B cell (primary cell): ENCODE results near the gene FEM1B. TPM values are rescaled to one million over a fixed set of nuclear protein-coding genes. Genes with fewer than 3 reads are reported as not detected.

ENCODE experiments used
- ATAC-seq: fragments of 200-7000 bp; cut with Tn5 transposase; one replicate; pipeline ENCODE4 v1.10.0; 2021; ENCODE audit warnings: low read depth, mild to moderate bottlenecking, moderate number of reproducible peaks, moderate library complexity
- CTCF ChIA-PET: fragments of 350-600 bp; sonication (Branson Sonifier 250); formaldehyde crosslinking; loops from one replicate; lab custom pipeline; 2021; ENCODE audit warnings: antibody characterized with exemption, inconsistent platforms; lab: Charles Lee
- POLR2A ChIA-PET: fragments of 350-600 bp; sonication (Branson Sonifier 250); formaldehyde crosslinking; loops from one replicate; lab custom pipeline; 2021; ENCODE audit warnings: antibody characterized with exemption; lab: Charles Lee
- DNase-seq: peaks from one replicate; pipeline ENCODE4 v3.0.0; 2013
- H2AFZ ChIP-seq: 2 replicates; pipeline ENCODE4 v1.6.1; 2012; ENCODE audit warnings: mild to moderate bottlenecking, low read depth, low read length; ENCODE audit not compliant: insufficient read depth, poor library complexity, severe bottlenecking
- H3K27ac ChIP-seq, 2 donors: 1 replicate in 1 of 2; 2 replicates in 1 of 2; pipeline ENCODE4 v1.5.1; 2012 to 2013; ENCODE audit warnings: low read length in 2 of 2, mild to moderate bottlenecking in 2 of 2, moderate library complexity in 1 of 2
- H3K27me3 ChIP-seq, 4 experiments: fragments of 200-600 bp in 1 of 4; sonication (generic) in 1 of 4; replicated peaks in 1 of 4; 1 replicate in 2 of 4; 2 replicates in 2 of 4; pipeline versions ENCODE4 v1.6.1 to v1.7.0; 2013 to 2016; ENCODE audit warnings: low read length in 3 of 4, mild to moderate bottlenecking in 2 of 4, mixed read lengths in 1 of 4, moderate library complexity in 1 of 4; ENCODE audit not compliant: insufficient read depth in 4 of 4, control insufficient read depth in 3 of 4; ENCODE audit errors: control extremely low read depth in 1 of 4
- H3K36me3 ChIP-seq, 2 experiments: replicated peaks in 1 of 2; 1 replicate in 1 of 2; 2 replicates in 1 of 2; pipeline versions ENCODE4 v1.6.1 to v1.7.1; 2013; ENCODE audit warnings: low read length in 1 of 2; ENCODE audit not compliant: insufficient read depth in 2 of 2, control insufficient read depth in 1 of 2; ENCODE audit errors: control extremely low read depth in 1 of 2, extremely low read depth in 1 of 2
- H3K4me1 ChIP-seq, 2 donors: fragments of 200-600 bp in 1 of 2; sonication (generic) in 1 of 2; 1 replicate in 1 of 2; 2 replicates in 1 of 2; pipeline versions ENCODE4 v1.5.1 to v1.6.1; 2013 to 2017; ENCODE audit warnings: low read length in 2 of 2; ENCODE audit not compliant: control insufficient read depth in 2 of 2, insufficient read depth in 2 of 2
- H3K4me2 ChIP-seq: replicated peaks from 2 replicates; pipeline ENCODE3; 2012; ENCODE audit warnings: mild to moderate bottlenecking, low read depth, low read length; ENCODE audit not compliant: poor library complexity, severe bottlenecking
- H3K4me3 ChIP-seq, 5 experiments: fragments of 200-600 bp in 1 of 5; sonication (generic) in 1 of 5; 1 replicate in 3 of 5; 2 replicates in 2 of 5; pipeline versions ENCODE4 v1.5.1 to v1.7.0; 2011 to 2016; ENCODE audit warnings: low read length in 4 of 5, mild to moderate bottlenecking in 4 of 5, low read depth in 2 of 5, control low read depth in 1 of 5, moderate library complexity in 1 of 5; ENCODE audit not compliant: insufficient read depth in 1 of 5; ENCODE audit errors: control extremely low read depth in 1 of 5, extremely low read depth in 1 of 5
- H3K79me2 ChIP-seq: fragments of 200-600 bp; sonication (generic); one replicate; pipeline ENCODE4 v1.6.0; 2016; ENCODE audit warnings: low read length; ENCODE audit not compliant: control insufficient read depth, insufficient read depth
- H3K9ac ChIP-seq: fragments of 200-600 bp; sonication (generic); 2 replicates; pipeline ENCODE4 v1.6.1; 2017; ENCODE audit warnings: mild to moderate bottlenecking, low read length, moderate library complexity
- H3K9me3 ChIP-seq, 3 donors: one replicate each; pipeline versions ENCODE4 v1.6.1 to v1.7.1; 2013; ENCODE audit warnings: low read length in 2 of 3; ENCODE audit not compliant: control insufficient read depth in 2 of 3, insufficient read depth in 1 of 3; ENCODE audit errors: control extremely low read depth in 1 of 3
- H4K20me1 ChIP-seq: 2 replicates; pipeline ENCODE4 v1.6.0; 2012; ENCODE audit warnings: mild to moderate bottlenecking, low read length; ENCODE audit not compliant: insufficient read depth, control insufficient read depth, poor library complexity, severe bottlenecking
- H3K27ac Mint-ChIP-seq: one replicate; pipeline ENCODE4 v1.8.0; 2021; ENCODE audit warnings: mixed read lengths
- H3K27me3 Mint-ChIP-seq: one replicate; pipeline ENCODE4 v1.8.0; 2021; ENCODE audit warnings: mixed read lengths
- H3K4me1 Mint-ChIP-seq: one replicate; pipeline ENCODE4 v1.8.0; 2021; ENCODE audit warnings: mixed read lengths
- H3K4me3 Mint-ChIP-seq: one replicate; pipeline ENCODE4 v1.8.0; 2021; ENCODE audit warnings: mixed read lengths
- H3K9me3 Mint-ChIP-seq: one replicate; pipeline ENCODE4 v1.8.0; 2022; ENCODE audit warnings: mixed read lengths; ENCODE audit not compliant: insufficient read depth
- EZH2 ChIP-seq: IDR thresholded peaks from 2 replicates; pipeline ENCODE4 v1.6.1; 2012; ENCODE audit warnings: borderline replicate concordance, low read depth, mild to moderate bottlenecking, moderate library complexity, low read length; ENCODE audit not compliant: insufficient read depth, poor library complexity, severe bottlenecking
- WGBS: methylation state at CpG from one replicate; pipeline ENCODE4 v1.1.5; 2013; ENCODE audit warnings: missing lambda C conversion rate; ENCODE audit not compliant: insufficient coverage; 5-methylcytosine and 5-hydroxymethylcytosine counted together
- intact Hi-C: fragments of 100-400 bp; cut with micrococcal nuclease; formaldehyde crosslinking; loops from one replicate; pipeline ENCODE4 v1.10.0; 2022
- polyA plus RNA-seq: library from polyadenylated mRNA; depleted of rRNA; stranded (reverse); fragments of >200 nt; gene quantifications from 2 replicates; pipeline ENCODE4 v1.2.3, GENCODE V29; 2012
- total RNA-seq, 2 donors: library from RNA; stranded (reverse); fragments of 120-200 nt in 1 of 2; gene quantifications; 1 replicate in 1 of 2; 2 replicates in 1 of 2; pipeline versions ENCODE4 v1.2.3 to v1.2.4, GENCODE V29; 2013 to 2022
- TF ChIP-seq, protein P1 (sequence below): fragments of 200-600 bp; IDR thresholded peaks from one replicate; pipeline ENCODE4 v1.8.0; 2022; ENCODE audit warnings: antibody characterized with exemption, mild to moderate bottlenecking

FEM1B gene
- total and polyA plus RNA-seq, 2 donors (not counting 1 experiment from before 2014, with no cell fraction given), result 13.8 to 52.4 TPM

GRCh38 chr15:68230157-68231100 is 47.1 kb upstream of the FEM1B start:
- 56% methylated on average over 19 of the region's 20 CpGs for WGBS
- H3K79me2 ChIP-seq, result peaks cover 49% of the 10 kb centered on the region
- H3K4me2 ChIP-seq, result peak overlapping the region; percentile 98
- peaks cover 37% of the 10 kb centered on the region for H3K4me1 Mint-ChIP-seq
- CTCF ChIA-PET, result interaction anchor here (1.1 kb wide), 1 partner anchor 47 kb away, joined by 6 read pairs; the partner anchor contains the start of gene FEM1B
- H3K9me3 ChIP-seq, result no peaks in the 10 kb centered on the region
- POLR2A ChIA-PET, result interaction anchor here (2.6 to 3.6 kb wide), 2 partner anchors 48 to 176 kb away, joined by 9 to 26 read pairs; partner anchors contain the start of genes FEM1B and PIAS1
- DNase-seq, result no peak
- H3K36me3 ChIP-seq, result no peaks in the 10 kb centered on the region
- peaks cover 15 to 35% of the 10 kb centered on the region in 2 donors for H3K4me1 ChIP-seq
- TF ChIP-seq, protein P1, sequence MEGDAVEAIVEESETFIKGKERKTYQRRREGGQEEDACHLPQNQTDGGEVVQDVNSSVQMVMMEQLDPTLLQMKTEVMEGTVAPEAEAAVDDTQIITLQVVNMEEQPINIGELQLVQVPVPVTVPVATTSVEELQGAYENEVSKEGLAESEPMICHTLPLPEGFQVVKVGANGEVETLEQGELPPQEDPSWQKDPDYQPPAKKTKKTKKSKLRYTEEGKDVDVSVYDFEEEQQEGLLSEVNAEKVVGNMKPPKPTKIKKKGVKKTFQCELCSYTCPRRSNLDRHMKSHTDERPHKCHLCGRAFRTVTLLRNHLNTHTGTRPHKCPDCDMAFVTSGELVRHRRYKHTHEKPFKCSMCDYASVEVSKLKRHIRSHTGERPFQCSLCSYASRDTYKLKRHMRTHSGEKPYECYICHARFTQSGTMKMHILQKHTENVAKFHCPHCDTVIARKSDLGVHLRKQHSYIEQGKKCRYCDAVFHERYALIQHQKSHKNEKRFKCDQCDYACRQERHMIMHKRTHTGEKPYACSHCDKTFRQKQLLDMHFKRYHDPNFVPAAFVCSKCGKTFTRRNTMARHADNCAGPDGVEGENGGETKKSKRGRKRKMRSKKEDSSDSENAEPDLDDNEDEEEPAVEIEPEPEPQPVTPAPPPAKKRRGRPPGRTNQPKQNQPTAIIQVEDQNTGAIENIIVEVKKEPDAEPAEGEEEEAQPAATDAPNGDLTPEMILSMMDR, result peak; percentile 36
- no peak for TF ChIP-seq EZH2
- no peak for ATAC-seq
- peak overlapping the region; percentile 57 to 76 (median 73) for H3K4me3 ChIP-seq
- H3K9me3 Mint-ChIP-seq, result no peaks in the 10 kb centered on the region
- H4K20me1 ChIP-seq, result peaks cover 5% of the 10 kb centered on the region
- intact Hi-C loops, result no loop called here
- peak overlapping the region; percentile 91 for H3K9ac ChIP-seq
- peak overlapping the region; percentile 60 to 88 for H3K27ac ChIP-seq
- H3K27me3 Mint-ChIP-seq, result no peaks in the 10 kb centered on the region
- H3K4me3 Mint-ChIP-seq, result peak overlapping the region; percentile 96
- H2AFZ ChIP-seq, result peak overlapping the region; percentile 97
- H3K27ac Mint-ChIP-seq, result peak overlapping the region; percentile 92
- peaks cover 0 to 2% (median 0%) of the 10 kb centered on the region in 4 experiments for H3K27me3 ChIP-seq
